ENCODE data around the gene TTC16.

Gene TTC16

GRCh38 chr9:127697575-127697974 is 18.3 kb upstream of the TTC16 start:
- DNase-seq = no peak

- no peak for DNase-seq
Observed at GRCh38 chr9:127698386-127698785, 17.5 kb upstream of the TTC16 start.

- DNase-seq = peak; percentile 98 to 99
Observed at GRCh38 chr9:127698985-127699670, 16.8 kb upstream of the TTC16 start.

- no peak for DNase-seq
Observed at GRCh38 chr9:127700140-127700539, 15.7 kb upstream of the TTC16 start.

- no peak for DNase-seq
Observed at GRCh38 chr9:127700594-127701255, 15.2 kb upstream of the TTC16 start.

- DNase-seq = no peak
Observed at GRCh38 chr9:127703289-127703946, 12.5 kb upstream of the TTC16 start.

- no peak for DNase-seq
Observed at GRCh38 chr9:127705577-127706379, 10.1 kb upstream of the TTC16 start.

- no peak for DNase-seq
Observed at GRCh38 chr9:127706836-127707241, 9.0 kb upstream of the TTC16 start, which contains the start of gene CFAP157. Gene CFAP157, plus strand, starts transcription at chr9:127706988. Its CDS starts 44 bp downstream, at chr9:127707032.

GRCh38 chr9:127707766-127708165 is 8.1 kb upstream of the TTC16 start:
- no peak for DNase-seq

GRCh38 chr9:127708952-127709587 is 6.8 kb upstream of the TTC16 start:
- DNase-seq = no peak

GRCh38 chr9:127710204-127710783 is 5.6 kb upstream of the TTC16 start:
- DNase-seq = no peak

- no peak for DNase-seq
Observed at GRCh38 chr9:127711226-127711701, 4.6 kb upstream of the TTC16 start.

GRCh38 chr9:127711831-127712274 is 4.0 kb upstream of the TTC16 start:
- no peak for DNase-seq

GRCh38 chr9:127712371-127712770 is 3.5 kb upstream of the TTC16 start:
- DNase-seq = no peak

- no peak for DNase-seq
Observed at GRCh38 chr9:127712867-127713266, 3.0 kb upstream of the TTC16 start.

- DNase-seq = no peak
Observed at GRCh38 chr9:127714020-127714750, 1.7 kb upstream of the TTC16 start.

GRCh38 chr9:127714951-127715469 is 869 bp upstream of the TTC16 start:
- DNase-seq = peak in 1 of 2 donors; percentile 19

GRCh38 chr9:127716412-127716811 is 533 bp downstream of the TTC16 start:
- DNase-seq = no peak

- no peak for DNase-seq
Observed at GRCh38 chr9:127717766-127718165, 1.9 kb downstream of the TTC16 start.

GRCh38 chr9:127720031-127720864 is 4.4 kb downstream of the TTC16 start:
- no peak for DNase-seq
